ENCODE results near the gene RNF224. TPM values are rescaled to one million over a fixed set of nuclear protein-coding genes. Genes with fewer than 3 reads are reported as not detected.

RNF224 gene
- total RNA-seq, 1 donor from 2014 or later, result not detected

Other genes starting within 250 kb of the RNF224 start
- 11.9 TPM for gene PTGDS, start 250.0 kb upstream of the RNF224 start, total RNA-seq
- 0.94 TPM for gene LCNL1, start 244.5 kb upstream of the RNF224 start, total RNA-seq
- 14.7 TPM for gene PAXX, start 235.1 kb upstream of the RNF224 start, total RNA-seq
- not detected for gene CLIC3, start 230.9 kb upstream of the RNF224 start, total RNA-seq
- gene ABCA2, start 199.3 kb upstream of the RNF224 start, total RNA-seq, result 45.4 TPM
- not detected for gene FUT7, start 195.4 kb upstream of the RNF224 start, total RNA-seq
- 34.4 TPM for gene NPDC1, start 181.3 kb upstream of the RNF224 start, total RNA-seq
- 0.63 TPM for gene ENTPD2, start 173.4 kb upstream of the RNF224 start, total RNA-seq
- gene SAPCD2, start 156.9 kb upstream of the RNF224 start, total RNA-seq, result 2.5 TPM
- 0.63 TPM for gene UAP1L1, start 150.0 kb upstream of the RNF224 start, total RNA-seq
- gene MAN1B1, start 140.5 kb upstream of the RNF224 start, total RNA-seq, result 72.6 TPM
- 36.6 TPM for gene DPP7, start 112.8 kb upstream of the RNF224 start, total RNA-seq
- 63.5 TPM for gene GRIN1, start 88.3 kb upstream of the RNF224 start, total RNA-seq
- 0.31 TPM for gene LRRC26, start 57.5 kb upstream of the RNF224 start, total RNA-seq
- not detected for gene TMEM210, start 55.4 kb upstream of the RNF224 start, total RNA-seq
- 39.1 TPM for gene ANAPC2, start 38.9 kb upstream of the RNF224 start, total RNA-seq
- 21.3 TPM for gene SSNA1, start 38.8 kb upstream of the RNF224 start, total RNA-seq
- 7.5 TPM for gene TPRN, start 26.8 kb upstream of the RNF224 start, total RNA-seq
- gene TMEM203, start 21.9 kb upstream of the RNF224 start, total RNA-seq, result 31.6 TPM
- 6.9 TPM for gene NDOR1, start 21.8 kb upstream of the RNF224 start, total RNA-seq
- gene RNF208, start 5.3 kb upstream of the RNF224 start, total RNA-seq, result 1.9 TPM
- gene CYSRT1, start 2.3 kb upstream of the RNF224 start, total RNA-seq, result not detected
- gene SLC34A3, start 3.4 kb downstream of the RNF224 start, total RNA-seq, result not detected
- gene TUBB4B, start 13.8 kb downstream of the RNF224 start, total RNA-seq, result 88.9 TPM
- gene STPG3, start 23.8 kb downstream of the RNF224 start, total RNA-seq, result not detected
- gene NELFB, start 27.8 kb downstream of the RNF224 start, total RNA-seq, result 34.4 TPM
- gene TOR4A, start 50.2 kb downstream of the RNF224 start, total RNA-seq, result 0.31 TPM
- gene NRARP, start 74.8 kb downstream of the RNF224 start, total RNA-seq, result 5.0 TPM
- 36.9 TPM for gene EXD3, start 195.7 kb downstream of the RNF224 start, total RNA-seq
- 2.5 TPM for gene NOXA1, start 195.9 kb downstream of the RNF224 start, total RNA-seq
- not detected for gene ENTPD8, start 213.9 kb downstream of the RNF224 start, total RNA-seq
- 66.7 TPM for gene NSMF, start 231.8 kb downstream of the RNF224 start, total RNA-seq

Data from parietal lobe (tissue), 1 donor.